ENCODE data around the gene LIMK2.

- TF ChIP-seq CTCF (IDR thresholded peaks at IDR 0.05; ENCODE audit: poor library complexity, severe bottlenecking) = no peak
- TF ChIP-seq POLR2AphosphoS5 (IDR thresholded peaks at IDR 0.05) = no peak
Observed at GRCh38 chr22:31233001-31233400, 20.9 kb downstream of the LIMK2 start.

Data from neural cell (in vitro differentiated cells).